Panc1 (cell line): ENCODE data around the gene BCAS3. TPM values are rescaled to one million over a fixed set of nuclear protein-coding genes. Genes with fewer than 3 reads are reported as not detected.

Experiments
- ATAC-seq: fragments of 200-7000 bp; cut with Tn5 transposase; 2 replicates; pipeline ENCODE4 v1.9.1; 2020; ENCODE audit warnings: mild to moderate bottlenecking, moderate library complexity
- BruUV-seq: library from RNA; stranded (reverse); fragments of 400-500 nt; replicated peaks from 2 replicates; lab custom pipeline; 2021; lab: Mats Ljungman, UMichigan
- CTCF ChIA-PET: fragments of 300-600 bp; sonication (Branson Sonifier 250); formaldehyde crosslinking; loops from one replicate; lab custom pipeline; 2022; ENCODE audit warnings: antibody characterized with exemption; lab: Charles Lee
- POLR2A ChIA-PET: fragments of 300-600 bp; sonication (Branson Sonifier 250); formaldehyde crosslinking; loops from one replicate; lab custom pipeline; 2022; ENCODE audit warnings: antibody characterized with exemption; lab: Charles Lee
- DNase-seq: peaks from one replicate; pipeline ENCODE4 v3.0.0-alpha.2; 2010; ENCODE audit warnings: low read depth, low spot score
- H3K27ac ChIP-seq: 2 replicates; pipeline ENCODE4 v1.5.1; 2011; ENCODE audit warnings: mild to moderate bottlenecking, low read length, inconsistent platforms
- H3K27me3 ChIP-seq: fragments of 200-500 bp; sonication (Bioruptor generic); 2 replicates; pipeline ENCODE4 v1.6.0; 2014; ENCODE audit warnings: low read length, inconsistent platforms; ENCODE audit not compliant: control insufficient read depth, insufficient read depth
- H3K36me3 ChIP-seq: fragments of 200-500 bp; sonication (Bioruptor generic); 2 replicates; pipeline ENCODE4 v1.5.1; 2014; ENCODE audit warnings: inconsistent platforms, mild to moderate bottlenecking, low read length, moderate library complexity; ENCODE audit not compliant: control insufficient read depth, insufficient read depth
- H3K4me1 ChIP-seq: 2 replicates; pipeline ENCODE4 v1.5.1; 2011; ENCODE audit warnings: inconsistent platforms, mild to moderate bottlenecking, low read length, moderate library complexity; ENCODE audit not compliant: control insufficient read depth, insufficient read depth
- H3K4me3 ChIP-seq, 2 experiments: 2 replicates each; pipeline ENCODE4 v1.5.1; 2011 to 2012; ENCODE audit warnings: low read depth in 2 of 2, low read length in 2 of 2, mild to moderate bottlenecking in 2 of 2, inconsistent platforms in 1 of 2, moderate library complexity in 1 of 2
- H3K9me3 ChIP-seq: fragments of 200-500 bp; sonication (Bioruptor generic); 2 replicates; pipeline ENCODE4 v1.5.1; 2014; ENCODE audit warnings: low read depth, mild to moderate bottlenecking, inconsistent platforms, low read length, moderate library complexity; ENCODE audit not compliant: control insufficient read depth, insufficient read depth
- POLR2AphosphoS5 ChIP-seq: IDR thresholded peaks from 2 replicates; pipeline ENCODE4 v1.6.1; 2012; ENCODE audit warnings: mild to moderate bottlenecking, low read depth, low read length, moderate library complexity
- SIN3A ChIP-seq: IDR thresholded peaks from 2 replicates; pipeline ENCODE4 v1.6.1; 2012; ENCODE audit warnings: low read depth, mild to moderate bottlenecking, low read length, moderate library complexity, borderline replicate concordance; ENCODE audit not compliant: insufficient read depth
- TCF7L2 ChIP-seq: IDR thresholded peaks from 2 replicates; pipeline ENCODE4 v1.6.1; 2011; ENCODE audit warnings: mild to moderate bottlenecking, low read depth, low read length, inconsistent platforms
- in situ Hi-C: cut with HindIII; loops from 2 replicates; pipeline ENCODE4 v1.10.0; 2016; ENCODE audit warnings: low sequenced_read_pairs, low pct_unique_long_range_greater_than_20kb
- intact Hi-C: fragments of 100-400 bp; cut with micrococcal nuclease; formaldehyde crosslinking; loops from one replicate; pipeline ENCODE4 v1.10.0; 2022; ENCODE audit not compliant: unreplicated experiment
- total RNA-seq: library from RNA; stranded (reverse); gene quantifications from one replicate; pipeline ENCODE4 v1.2.1, GENCODE V29; 2021; ENCODE audit not compliant: unreplicated experiment
- TF ChIP-seq, protein P1 (sequence below): fragments of 450-650 bp; IDR thresholded peaks from 2 replicates; pipeline ENCODE4 v1.5.1; 2017; ENCODE audit warnings: mild to moderate bottlenecking
- TF ChIP-seq, protein P2 (sequence below), 2 experiments: IDR thresholded peaks; 2 replicates each; pipeline ENCODE4 v1.6.1; 2011 to 2012; ENCODE audit warnings: low read depth in 2 of 2, control low read depth in 1 of 2, low read length in 1 of 2, mild to moderate bottlenecking in 1 of 2, moderate library complexity in 1 of 2; ENCODE audit not compliant: insufficient read depth in 1 of 2

The BCAS3 gene
- total RNA-seq, 1 experiment from 2014 or later: 9.3 TPM

DNA sequence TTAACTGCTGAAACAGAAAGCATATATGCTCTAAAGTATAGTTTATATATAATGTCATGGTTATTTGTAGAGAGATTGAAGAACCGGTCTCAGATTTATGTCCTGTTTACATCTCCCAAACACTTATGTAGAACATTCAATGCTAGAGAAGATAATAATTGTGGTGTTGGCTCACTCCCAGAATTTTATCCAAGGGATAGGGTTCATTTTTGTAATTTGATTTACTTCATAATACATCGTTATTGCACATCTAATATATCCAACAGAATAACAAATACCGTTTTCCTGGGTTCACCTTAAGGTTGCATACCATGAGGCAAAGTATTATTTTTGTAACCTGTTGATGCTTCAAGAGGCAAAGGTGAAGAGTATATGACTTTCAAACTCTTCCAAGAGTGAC, 519.1 kb downstream of the BCAS3 start:
- Histone ChIP-seq H3K4me1 (peaks cover 23% of the 10 kb centered on the region), H3K9me3 (no peaks in the 10 kb centered on the region), H3K4me3 (no peak overlapping the region), H3K27ac (peak overlapping the region; percentile 52), H3K36me3 (no peaks in the 10 kb centered on the region), H3K27me3 (no peaks in the 10 kb centered on the region)
- no TSS peak for BruUV-seq
- POLR2A ChIA-PET: interaction anchor here (0.5 kb wide), 1 partner anchor 639 kb away, joined by 11 read pairs; no protein-coding TSS in a partner anchor
- ATAC-seq: no peak
- in situ Hi-C loops: no loop called here
- CTCF ChIA-PET: no interaction called here
- no peak for DNase-seq
- intact Hi-C loops: no loop called here
- TF ChIP-seq, protein P1, sequence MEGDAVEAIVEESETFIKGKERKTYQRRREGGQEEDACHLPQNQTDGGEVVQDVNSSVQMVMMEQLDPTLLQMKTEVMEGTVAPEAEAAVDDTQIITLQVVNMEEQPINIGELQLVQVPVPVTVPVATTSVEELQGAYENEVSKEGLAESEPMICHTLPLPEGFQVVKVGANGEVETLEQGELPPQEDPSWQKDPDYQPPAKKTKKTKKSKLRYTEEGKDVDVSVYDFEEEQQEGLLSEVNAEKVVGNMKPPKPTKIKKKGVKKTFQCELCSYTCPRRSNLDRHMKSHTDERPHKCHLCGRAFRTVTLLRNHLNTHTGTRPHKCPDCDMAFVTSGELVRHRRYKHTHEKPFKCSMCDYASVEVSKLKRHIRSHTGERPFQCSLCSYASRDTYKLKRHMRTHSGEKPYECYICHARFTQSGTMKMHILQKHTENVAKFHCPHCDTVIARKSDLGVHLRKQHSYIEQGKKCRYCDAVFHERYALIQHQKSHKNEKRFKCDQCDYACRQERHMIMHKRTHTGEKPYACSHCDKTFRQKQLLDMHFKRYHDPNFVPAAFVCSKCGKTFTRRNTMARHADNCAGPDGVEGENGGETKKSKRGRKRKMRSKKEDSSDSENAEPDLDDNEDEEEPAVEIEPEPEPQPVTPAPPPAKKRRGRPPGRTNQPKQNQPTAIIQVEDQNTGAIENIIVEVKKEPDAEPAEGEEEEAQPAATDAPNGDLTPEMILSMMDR: no peak

DNA sequence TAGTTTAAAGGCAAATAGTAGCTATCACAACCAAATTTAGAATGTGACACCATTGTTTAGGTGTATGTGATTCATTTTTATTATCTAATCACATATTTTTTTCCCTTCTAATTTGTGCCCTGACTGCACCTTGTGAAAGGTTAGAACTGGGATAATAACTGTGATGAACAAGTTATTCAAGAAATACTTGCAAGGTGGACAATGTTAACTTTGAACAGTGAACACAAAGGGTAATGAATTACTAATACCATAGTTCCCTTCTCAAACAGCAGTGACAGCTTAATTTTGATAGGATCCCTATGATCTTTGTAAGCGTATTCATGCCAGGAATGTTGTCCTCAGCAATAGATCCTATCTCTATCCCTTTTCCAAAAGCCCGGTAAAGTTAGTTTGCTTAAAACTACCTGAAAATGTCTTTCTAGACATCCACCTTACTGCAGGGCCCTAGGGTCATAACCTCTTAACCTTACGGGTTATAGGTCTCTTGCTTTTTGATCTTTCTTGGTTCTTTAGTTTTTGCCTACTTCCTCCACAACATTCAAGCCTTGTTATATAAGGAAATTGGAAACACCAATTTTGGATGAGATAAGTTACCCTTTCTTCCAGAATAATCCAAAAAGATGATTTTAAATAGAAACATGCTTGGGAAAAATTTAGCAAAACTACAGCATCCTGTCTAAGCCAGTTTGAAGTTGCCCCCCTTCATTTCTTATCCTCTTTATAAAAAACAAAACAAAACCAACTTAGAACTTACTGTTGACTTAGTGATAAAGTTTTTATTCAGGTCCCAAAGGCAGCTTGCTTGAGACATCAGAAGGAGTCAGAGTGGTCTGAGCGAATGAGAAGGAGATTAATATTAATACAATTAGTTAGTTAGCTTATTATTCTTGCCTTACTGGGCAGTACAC, 522.0 kb downstream of the BCAS3 start:
- ChIA-PET CTCF (no interaction called here), POLR2A (no interaction called here)
- no TSS peak for BruUV-seq
- TF ChIP-seq TCF7L2: no peak
- TF ChIP-seq, protein P1: no peak
- TF ChIP-seq SIN3A: no peak
- TF ChIP-seq POLR2AphosphoS5: no peak
- TF ChIP-seq, protein P2, sequence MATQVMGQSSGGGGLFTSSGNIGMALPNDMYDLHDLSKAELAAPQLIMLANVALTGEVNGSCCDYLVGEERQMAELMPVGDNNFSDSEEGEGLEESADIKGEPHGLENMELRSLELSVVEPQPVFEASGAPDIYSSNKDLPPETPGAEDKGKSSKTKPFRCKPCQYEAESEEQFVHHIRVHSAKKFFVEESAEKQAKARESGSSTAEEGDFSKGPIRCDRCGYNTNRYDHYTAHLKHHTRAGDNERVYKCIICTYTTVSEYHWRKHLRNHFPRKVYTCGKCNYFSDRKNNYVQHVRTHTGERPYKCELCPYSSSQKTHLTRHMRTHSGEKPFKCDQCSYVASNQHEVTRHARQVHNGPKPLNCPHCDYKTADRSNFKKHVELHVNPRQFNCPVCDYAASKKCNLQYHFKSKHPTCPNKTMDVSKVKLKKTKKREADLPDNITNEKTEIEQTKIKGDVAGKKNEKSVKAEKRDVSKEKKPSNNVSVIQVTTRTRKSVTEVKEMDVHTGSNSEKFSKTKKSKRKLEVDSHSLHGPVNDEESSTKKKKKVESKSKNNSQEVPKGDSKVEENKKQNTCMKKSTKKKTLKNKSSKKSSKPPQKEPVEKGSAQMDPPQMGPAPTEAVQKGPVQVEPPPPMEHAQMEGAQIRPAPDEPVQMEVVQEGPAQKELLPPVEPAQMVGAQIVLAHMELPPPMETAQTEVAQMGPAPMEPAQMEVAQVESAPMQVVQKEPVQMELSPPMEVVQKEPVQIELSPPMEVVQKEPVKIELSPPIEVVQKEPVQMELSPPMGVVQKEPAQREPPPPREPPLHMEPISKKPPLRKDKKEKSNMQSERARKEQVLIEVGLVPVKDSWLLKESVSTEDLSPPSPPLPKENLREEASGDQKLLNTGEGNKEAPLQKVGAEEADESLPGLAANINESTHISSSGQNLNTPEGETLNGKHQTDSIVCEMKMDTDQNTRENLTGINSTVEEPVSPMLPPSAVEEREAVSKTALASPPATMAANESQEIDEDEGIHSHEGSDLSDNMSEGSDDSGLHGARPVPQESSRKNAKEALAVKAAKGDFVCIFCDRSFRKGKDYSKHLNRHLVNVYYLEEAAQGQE (IDR thresholded peaks at IDR 0.05; ENCODE audit: insufficient read depth in 1 of 2, low read depth in 2 of 2, low read length in 1 of 2): no peak
- H3K9me3 ChIP-seq: no peaks in the 10 kb centered on the region
- no peaks in the 10 kb centered on the region for H3K36me3 ChIP-seq
- H3K27ac ChIP-seq: peak overlapping the region; percentile 91
- in situ Hi-C loops (no loop called here), intact Hi-C loops (no loop called here)
- H3K4me1 ChIP-seq: peaks cover 26% of the 10 kb centered on the region
- no peak for ATAC-seq
- H3K27me3 ChIP-seq: no peaks in the 10 kb centered on the region
- no peak overlapping the region for H3K4me3 ChIP-seq
- no peak for DNase-seq
